ENCODE results near the gene EXOC4.
"Not testable (repeated sequence)": the region's sequence is repeated elsewhere in the genome, so short reads cannot be mapped to it uniquely, and the experiment has no call there.

DNA sequence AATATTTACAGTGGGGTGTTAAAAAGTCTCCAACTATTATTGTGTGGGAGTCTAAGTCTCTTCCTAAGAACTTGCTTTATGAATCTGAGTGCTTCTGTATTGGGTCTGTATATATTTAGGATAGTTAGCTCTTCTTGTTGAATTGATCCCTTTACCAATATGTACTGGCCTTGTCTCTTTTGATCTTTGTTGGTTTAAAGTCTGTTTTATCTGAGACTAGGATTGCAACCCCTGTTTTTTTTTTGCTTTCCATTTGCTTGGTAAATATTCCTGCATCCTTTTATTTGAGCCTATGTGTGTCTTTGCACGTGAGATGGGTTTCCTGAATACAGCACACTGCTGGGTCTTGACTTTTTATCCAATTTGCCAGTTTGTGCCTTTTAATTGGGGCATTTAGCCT is 75.1 kb downstream of the EXOC4 start:
- TF ChIP-seq, protein P1, sequence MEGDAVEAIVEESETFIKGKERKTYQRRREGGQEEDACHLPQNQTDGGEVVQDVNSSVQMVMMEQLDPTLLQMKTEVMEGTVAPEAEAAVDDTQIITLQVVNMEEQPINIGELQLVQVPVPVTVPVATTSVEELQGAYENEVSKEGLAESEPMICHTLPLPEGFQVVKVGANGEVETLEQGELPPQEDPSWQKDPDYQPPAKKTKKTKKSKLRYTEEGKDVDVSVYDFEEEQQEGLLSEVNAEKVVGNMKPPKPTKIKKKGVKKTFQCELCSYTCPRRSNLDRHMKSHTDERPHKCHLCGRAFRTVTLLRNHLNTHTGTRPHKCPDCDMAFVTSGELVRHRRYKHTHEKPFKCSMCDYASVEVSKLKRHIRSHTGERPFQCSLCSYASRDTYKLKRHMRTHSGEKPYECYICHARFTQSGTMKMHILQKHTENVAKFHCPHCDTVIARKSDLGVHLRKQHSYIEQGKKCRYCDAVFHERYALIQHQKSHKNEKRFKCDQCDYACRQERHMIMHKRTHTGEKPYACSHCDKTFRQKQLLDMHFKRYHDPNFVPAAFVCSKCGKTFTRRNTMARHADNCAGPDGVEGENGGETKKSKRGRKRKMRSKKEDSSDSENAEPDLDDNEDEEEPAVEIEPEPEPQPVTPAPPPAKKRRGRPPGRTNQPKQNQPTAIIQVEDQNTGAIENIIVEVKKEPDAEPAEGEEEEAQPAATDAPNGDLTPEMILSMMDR (IDR thresholded peaks at IDR 0.05) = not testable (repeated sequence)
- TF ChIP-seq POLR2AphosphoS5, EP300, POLR2A (IDR thresholded peaks at IDR 0.05): not testable (repeated sequence)
